IgD-negative memory B cell (primary cell): ENCODE measurements around the gene FXYD4. TPM values are rescaled to one million over a fixed set of nuclear protein-coding genes. Genes with fewer than 3 reads are reported as not detected.

Experiments used
- H3K27ac Mint-ChIP-seq, 3 donors: one replicate each; pipeline ENCODE4 v1.8.0; 2020 to 2022; ENCODE audit warnings: mild to moderate bottlenecking in 3 of 3, mixed read lengths in 3 of 3, moderate library complexity in 1 of 3
- H3K27me3 Mint-ChIP-seq: one replicate; pipeline ENCODE4 v1.8.0; 2021; ENCODE audit warnings: mixed read lengths
- H3K36me3 Mint-ChIP-seq: one replicate; pipeline ENCODE4 v1.8.0; 2020; ENCODE audit warnings: mild to moderate bottlenecking, mixed read lengths
- H3K4me1 Mint-ChIP-seq, 3 donors: one replicate each; pipeline ENCODE4 v1.8.0; 2020 to 2022; ENCODE audit warnings: mixed read lengths in 3 of 3, mild to moderate bottlenecking in 1 of 3
- H3K4me3 Mint-ChIP-seq, 4 donors: one replicate each; pipeline ENCODE4 v1.8.0; 2020 to 2022; ENCODE audit warnings: mild to moderate bottlenecking in 4 of 4, mixed read lengths in 4 of 4, moderate library complexity in 3 of 4
- H3K9me3 Mint-ChIP-seq, 3 donors: one replicate each; pipeline ENCODE4 v1.8.0; 2020 to 2021; ENCODE audit warnings: mixed read lengths in 3 of 3, mild to moderate bottlenecking in 1 of 3
- polyA plus RNA-seq: library from polyadenylated mRNA; unstranded; fragments of 300-500 nt; fragmentation: Illumina TruSeq; gene quantifications from one replicate; pipeline ENCODE4 v1.2.3, GENCODE V29; 2021

The FXYD4 gene
- polyA plus RNA-seq, 1 donor from 2014 or later: not detected

GRCh38 chr10:43338117-43338516 is 33.3 kb upstream of the FXYD4 start:
- Mint-ChIP-seq H3K4me3 (no peak overlapping the region), H3K4me1 (peaks cover 0 to 3% (median 0%) of the 10 kb centered on the region in 3 donors), H3K9me3 (no peaks in the 10 kb centered on the region), H3K27me3 (peaks cover 19% of the 10 kb centered on the region), H3K36me3 (peaks cover 2% of the 10 kb centered on the region), H3K27ac (no peak overlapping the region)

DNA sequence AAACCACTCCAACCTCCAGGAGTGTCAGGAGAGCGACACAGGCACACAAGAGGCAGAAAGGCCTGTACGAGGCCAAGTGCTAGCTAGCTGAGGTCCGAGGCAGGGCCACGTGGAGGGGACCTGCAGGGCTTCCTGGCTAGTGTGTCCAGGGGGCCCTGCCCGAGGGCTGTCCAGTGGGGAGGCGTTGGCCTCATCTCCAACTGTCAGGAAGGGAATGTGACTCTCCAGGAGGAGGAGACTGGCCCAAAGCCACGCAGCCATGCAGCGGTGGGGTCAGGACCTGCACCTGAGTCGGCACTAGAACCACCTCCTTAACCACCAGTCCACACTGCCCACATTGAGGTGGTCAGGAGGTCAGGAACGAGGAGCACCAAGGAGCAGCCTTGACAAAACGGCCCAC is 32.3 kb upstream of the FXYD4 start:
- H3K4me3 Mint-ChIP-seq: no peak overlapping the region
- H3K9me3 Mint-ChIP-seq: no peaks in the 10 kb centered on the region
- peaks cover 2% of the 10 kb centered on the region for H3K36me3 Mint-ChIP-seq
- H3K27ac Mint-ChIP-seq: no peak overlapping the region
- H3K27me3 Mint-ChIP-seq: peaks cover 19% of the 10 kb centered on the region
- peaks cover 0 to 3% (median 0%) of the 10 kb centered on the region in 3 donors for H3K4me1 Mint-ChIP-seq

GRCh38 chr10:43340101-43340500 is 31.3 kb upstream of the FXYD4 start:
- no peaks in the 10 kb centered on the region for H3K9me3 Mint-ChIP-seq
- H3K4me1 Mint-ChIP-seq: peaks cover 0 to 3% (median 0%) of the 10 kb centered on the region in 3 donors
- H3K4me3 Mint-ChIP-seq: no peak overlapping the region
- no peak overlapping the region for H3K27ac Mint-ChIP-seq
- peaks cover 19% of the 10 kb centered on the region for H3K27me3 Mint-ChIP-seq
- peaks cover 2% of the 10 kb centered on the region for H3K36me3 Mint-ChIP-seq

DNA sequence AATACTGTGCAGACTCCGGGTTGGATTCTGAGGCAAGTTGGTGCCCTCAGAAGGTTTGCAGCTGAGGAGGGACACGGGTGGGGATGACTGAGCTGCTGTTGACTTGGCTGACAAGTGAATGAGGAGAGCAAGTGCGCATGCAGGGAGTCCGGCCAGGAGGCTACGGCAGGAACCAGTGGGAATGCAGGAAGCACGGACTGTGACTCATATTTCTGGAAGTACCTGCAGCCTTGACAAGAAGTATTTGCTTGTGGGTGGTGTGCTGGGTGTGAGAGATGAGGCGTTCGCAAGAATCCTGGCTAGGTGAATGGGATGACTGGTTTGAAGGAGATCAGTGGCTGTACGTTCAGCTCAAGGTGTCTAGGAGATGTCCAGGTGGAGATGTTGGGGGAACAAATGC is 30.8 kb upstream of the FXYD4 start:
- H3K36me3 Mint-ChIP-seq: peaks cover 2% of the 10 kb centered on the region
- peaks cover 19% of the 10 kb centered on the region for H3K27me3 Mint-ChIP-seq
- no peak overlapping the region for H3K4me3 Mint-ChIP-seq
- peaks cover 0 to 3% (median 0%) of the 10 kb centered on the region in 3 donors for H3K4me1 Mint-ChIP-seq
- no peak overlapping the region for H3K27ac Mint-ChIP-seq
- H3K9me3 Mint-ChIP-seq: no peaks in the 10 kb centered on the region

DNA sequence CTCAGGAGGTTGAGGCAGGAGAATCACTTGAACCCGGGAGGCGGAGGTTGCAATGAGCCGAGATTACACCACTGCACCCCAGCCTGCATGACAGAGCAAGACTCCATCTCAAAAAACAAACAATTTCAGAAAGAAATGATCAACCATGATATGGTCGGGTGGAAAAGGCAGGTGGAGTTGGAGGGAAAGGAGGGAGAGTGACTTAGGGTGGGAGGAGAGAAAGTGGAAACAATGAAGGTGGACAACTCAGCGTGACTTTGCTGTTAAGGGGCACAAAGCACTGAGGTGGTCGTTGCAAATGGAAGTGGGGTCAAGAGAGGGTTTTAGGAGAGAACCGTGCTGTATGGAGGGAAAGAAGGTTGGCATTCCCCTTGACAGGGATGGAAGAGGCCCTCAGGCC is 30.0 kb upstream of the FXYD4 start:
- Mint-ChIP-seq H3K27me3 (peaks cover 19% of the 10 kb centered on the region), H3K4me1 (peaks cover 0 to 3% (median 0%) of the 10 kb centered on the region in 3 donors), H3K9me3 (no peaks in the 10 kb centered on the region), H3K4me3 (peak overlapping the region in 1 of 4 donors; percentile 41), H3K27ac (no peak overlapping the region), H3K36me3 (peaks cover 2% of the 10 kb centered on the region)

DNA sequence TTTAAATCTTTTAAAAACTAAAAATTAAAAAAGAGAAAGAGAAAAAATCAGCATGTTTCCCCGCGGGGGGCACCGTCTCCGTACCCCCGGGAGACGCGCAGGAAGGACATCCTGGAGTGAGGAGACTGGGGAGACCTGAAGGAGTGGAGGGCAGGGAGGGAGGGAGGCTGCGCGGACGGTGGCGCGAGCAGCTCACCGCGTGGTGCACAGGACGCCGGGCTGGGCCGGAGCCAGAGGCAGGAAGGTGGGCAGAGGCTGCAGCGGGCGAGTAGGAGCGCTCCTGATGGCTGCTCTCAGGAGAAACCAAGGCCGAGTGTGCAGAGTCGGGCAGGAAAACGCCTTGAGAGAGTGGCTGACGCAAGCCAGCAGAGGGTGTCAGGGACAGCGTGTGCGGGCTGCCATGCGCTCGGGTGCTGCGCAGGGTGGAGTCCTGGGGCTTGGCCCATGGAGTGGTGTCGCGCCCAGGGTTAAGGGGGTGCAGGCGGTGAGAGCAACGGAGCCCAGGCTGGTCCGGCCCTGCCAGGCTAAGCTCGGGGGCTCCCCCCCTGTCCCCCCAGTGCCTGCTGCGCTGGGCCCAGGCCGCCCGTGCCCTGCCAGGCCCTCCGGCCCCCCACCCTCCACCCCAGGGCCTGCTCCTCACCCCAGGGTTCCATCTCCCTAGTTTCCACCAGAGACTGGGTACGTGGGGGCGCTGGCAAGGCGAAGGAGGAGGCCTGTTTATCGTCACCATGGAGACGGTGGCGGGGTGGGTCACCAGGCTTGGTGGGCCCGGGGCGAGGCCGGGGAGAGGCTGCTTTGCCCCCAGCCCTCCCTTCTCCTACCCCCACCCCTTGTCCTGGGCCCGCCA is 28.9 kb upstream of the FXYD4 start:
- Mint-ChIP-seq H3K9me3 (no peaks in the 10 kb centered on the region), H3K36me3 (peaks cover 2% of the 10 kb centered on the region), H3K4me1 (peaks cover 0 to 3% (median 0%) of the 10 kb centered on the region in 3 donors), H3K27ac (no peak overlapping the region), H3K27me3 (peaks cover 18% of the 10 kb centered on the region), H3K4me3 (no peak overlapping the region)

- Mint-ChIP-seq H3K4me1 (peaks cover 0 to 3% (median 2%) of the 10 kb centered on the region in 3 donors), H3K27ac (no peak overlapping the region), H3K36me3 (peaks cover 2% of the 10 kb centered on the region), H3K27me3 (peaks cover 16% of the 10 kb centered on the region), H3K4me3 (peak overlapping the region in 1 of 4 donors; percentile 22), H3K9me3 (no peaks in the 10 kb centered on the region)
Observed at GRCh38 chr10:43343126-43343525, 28.3 kb upstream of the FXYD4 start.

DNA sequence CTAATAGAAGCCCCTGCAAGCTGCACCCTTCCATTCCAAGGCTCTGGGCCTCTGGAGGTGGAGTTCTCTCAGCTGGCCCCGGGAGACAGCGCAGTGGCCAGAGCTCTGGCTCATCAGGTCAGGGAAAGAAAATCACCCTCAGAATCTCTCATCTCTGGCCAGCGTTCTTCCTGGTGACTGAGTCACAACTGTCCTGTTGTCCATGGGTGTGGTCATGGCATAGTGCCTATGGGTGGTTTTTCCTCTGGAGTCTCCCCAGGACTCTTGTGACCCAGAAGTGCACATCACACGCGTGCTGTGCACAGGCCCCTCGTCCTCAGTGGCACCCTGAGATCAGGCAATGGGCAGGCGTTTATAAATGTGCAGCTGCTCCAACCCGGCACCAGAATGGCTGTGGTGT is 27.4 kb upstream of the FXYD4 start:
- Mint-ChIP-seq H3K27ac (no peak overlapping the region), H3K36me3 (peaks cover 1% of the 10 kb centered on the region), H3K9me3 (peaks cover 0 to 2% (median 0%) of the 10 kb centered on the region in 3 donors), H3K4me1 (peaks cover 6 to 8% (median 7%) of the 10 kb centered on the region in 3 donors), H3K27me3 (peaks cover 15% of the 10 kb centered on the region), H3K4me3 (no peak overlapping the region)

DNA sequence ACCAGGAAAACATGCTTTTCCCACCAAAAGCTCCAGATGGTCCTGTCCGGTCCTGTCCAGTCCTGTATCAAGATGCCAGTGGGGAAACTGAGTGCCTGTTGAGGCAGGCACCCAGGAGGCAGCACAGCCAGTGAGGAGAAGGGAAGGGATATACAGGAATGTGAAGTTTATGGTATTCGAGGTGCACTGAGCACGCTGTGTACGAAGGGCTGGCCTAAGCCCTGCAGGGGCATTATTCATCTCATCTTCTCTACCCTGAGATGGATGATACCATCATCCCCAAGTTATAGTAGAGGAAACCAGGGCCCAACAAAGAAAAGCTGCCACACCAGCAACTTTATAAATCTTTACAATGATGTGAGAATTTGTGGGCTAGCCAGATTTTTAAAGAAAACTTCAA is 23.4 kb upstream of the FXYD4 start:
- H3K4me1 Mint-ChIP-seq: peaks cover 5 to 9% (median 6%) of the 10 kb centered on the region in 3 donors
- H3K9me3 Mint-ChIP-seq: peaks cover 0 to 2% (median 0%) of the 10 kb centered on the region in 3 donors
- H3K27ac Mint-ChIP-seq: peak overlapping the region in 1 of 3 donors; percentile 47
- H3K4me3 Mint-ChIP-seq: no peak overlapping the region
- H3K36me3 Mint-ChIP-seq: peaks cover 3% of the 10 kb centered on the region
- H3K27me3 Mint-ChIP-seq: peaks cover 13% of the 10 kb centered on the region

DNA sequence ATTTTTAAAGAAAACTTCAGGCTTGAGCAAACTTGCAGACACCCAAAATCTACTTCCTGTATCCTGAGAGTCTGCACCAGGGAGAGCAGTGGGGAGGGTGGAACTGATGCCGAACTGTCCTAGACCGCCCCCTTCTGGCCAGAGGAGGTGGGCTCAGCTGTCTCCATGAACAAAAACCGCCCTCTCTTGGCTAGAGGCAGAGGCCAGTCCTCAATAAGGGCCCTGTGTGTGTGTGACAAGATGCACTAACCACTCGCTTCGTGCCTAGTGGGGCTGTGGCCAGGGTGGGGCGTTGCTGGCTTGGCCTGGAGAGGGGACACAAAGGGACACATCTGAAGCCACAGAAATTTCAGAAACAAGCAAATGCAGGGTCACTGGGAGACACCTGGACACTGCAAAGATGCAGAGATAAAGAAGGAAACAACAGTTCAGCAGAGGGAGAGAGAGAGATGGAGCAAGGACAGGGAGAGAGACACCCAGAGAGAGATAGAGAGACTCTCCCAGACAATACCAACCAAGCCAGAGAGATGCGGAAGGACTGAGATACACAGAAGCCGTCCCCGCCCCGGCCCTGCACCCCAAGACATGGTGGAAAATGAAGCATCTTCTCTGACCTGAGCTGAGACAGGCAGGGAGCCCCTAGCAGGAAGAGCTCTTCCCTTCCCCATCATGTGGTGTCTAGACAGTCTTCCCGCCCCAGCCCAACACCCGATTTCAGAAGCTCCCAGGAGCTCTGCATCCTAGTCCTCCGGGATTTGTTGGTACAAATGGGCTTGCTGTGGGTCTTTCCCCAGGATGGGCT is 22.7 kb upstream of the FXYD4 start:
- Mint-ChIP-seq H3K27me3 (peaks cover 15% of the 10 kb centered on the region), H3K4me3 (no peak overlapping the region), H3K36me3 (peaks cover 3% of the 10 kb centered on the region), H3K9me3 (peaks cover 0 to 2% (median 0%) of the 10 kb centered on the region in 3 donors), H3K4me1 (peaks cover 5 to 9% (median 6%) of the 10 kb centered on the region in 3 donors), H3K27ac (peak overlapping the region in 1 of 3 donors; percentile 47)

DNA sequence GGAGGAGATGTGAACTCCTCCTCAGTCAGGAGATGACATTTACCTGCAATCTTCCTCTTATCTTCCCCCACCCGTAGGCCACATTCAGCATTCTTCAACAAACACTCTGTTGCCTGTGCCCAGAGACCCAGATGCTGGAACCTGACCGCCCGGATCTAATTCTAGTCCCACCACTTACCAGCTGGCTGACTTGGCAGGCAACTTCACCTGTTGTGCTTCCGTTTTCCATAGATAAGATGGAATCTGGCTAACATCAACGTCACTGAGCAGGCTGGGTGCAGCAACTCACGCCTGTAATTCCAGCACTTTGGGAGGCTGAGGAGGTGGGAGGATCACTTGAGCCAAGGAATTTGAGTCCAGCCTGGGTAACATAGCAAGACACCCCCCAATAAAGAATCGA is 21.3 kb upstream of the FXYD4 start:
- Mint-ChIP-seq H3K4me3 (no peak overlapping the region), H3K4me1 (peaks cover 5 to 9% (median 6%) of the 10 kb centered on the region in 3 donors), H3K36me3 (peaks cover 3% of the 10 kb centered on the region), H3K27me3 (peaks cover 16% of the 10 kb centered on the region), H3K27ac (peak overlapping the region in 1 of 3 donors; percentile 71), H3K9me3 (peaks cover 0 to 2% (median 0%) of the 10 kb centered on the region in 3 donors)

DNA sequence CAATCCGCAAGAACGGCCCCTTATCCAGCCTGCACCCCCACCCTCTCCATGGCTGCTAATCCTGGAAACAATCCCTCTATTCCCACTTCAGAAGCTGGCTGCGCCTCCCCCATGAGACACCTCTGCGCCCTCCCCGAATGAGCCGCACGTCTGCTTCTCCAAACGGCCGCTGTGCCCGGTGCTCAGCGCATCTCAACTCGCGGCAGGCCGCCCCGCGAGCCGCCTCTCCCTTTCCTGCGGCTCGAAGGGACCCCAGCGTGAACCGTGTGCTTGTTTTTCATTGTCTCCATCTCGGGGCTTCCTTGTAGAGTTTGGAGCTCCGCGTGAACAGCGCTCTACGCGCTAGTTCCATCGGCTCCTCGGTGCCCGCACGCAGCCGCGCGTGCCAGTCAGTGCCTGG is 20.8 kb upstream of the FXYD4 start:
- Mint-ChIP-seq H3K4me3 (no peak overlapping the region), H3K9me3 (peaks cover 0 to 2% (median 0%) of the 10 kb centered on the region in 3 donors), H3K4me1 (peaks cover 5 to 9% (median 6%) of the 10 kb centered on the region in 3 donors), H3K36me3 (peaks cover 3% of the 10 kb centered on the region), H3K27ac (peak overlapping the region in 1 of 3 donors; percentile 71), H3K27me3 (peaks cover 16% of the 10 kb centered on the region)

DNA sequence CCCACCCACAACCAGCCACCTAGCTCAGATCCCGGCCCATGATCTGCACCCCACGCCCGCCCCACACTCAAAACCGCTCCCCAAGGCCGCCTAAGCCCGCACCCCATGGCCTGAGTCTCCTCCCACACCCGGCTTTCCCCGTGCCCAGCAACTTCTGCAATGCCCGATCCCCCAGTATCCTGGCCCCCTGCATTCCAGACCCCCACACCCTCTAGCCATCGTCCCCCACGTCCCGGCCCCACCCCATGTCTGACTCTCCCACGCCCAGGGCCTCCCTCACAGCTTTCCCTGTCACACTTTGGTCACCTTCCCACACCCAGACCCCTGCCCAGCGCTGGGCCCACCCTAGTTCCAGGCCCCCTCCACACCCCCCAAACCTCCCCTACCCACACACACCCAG is 20.1 kb upstream of the FXYD4 start:
- H3K4me1 Mint-ChIP-seq: peaks cover 5 to 13% (median 6%) of the 10 kb centered on the region in 3 donors
- H3K27ac Mint-ChIP-seq: no peak overlapping the region
- H3K27me3 Mint-ChIP-seq: peaks cover 16% of the 10 kb centered on the region
- H3K4me3 Mint-ChIP-seq: no peak overlapping the region
- peaks cover 0 to 2% (median 0%) of the 10 kb centered on the region in 3 donors for H3K9me3 Mint-ChIP-seq
- H3K36me3 Mint-ChIP-seq: peaks cover 3% of the 10 kb centered on the region

DNA sequence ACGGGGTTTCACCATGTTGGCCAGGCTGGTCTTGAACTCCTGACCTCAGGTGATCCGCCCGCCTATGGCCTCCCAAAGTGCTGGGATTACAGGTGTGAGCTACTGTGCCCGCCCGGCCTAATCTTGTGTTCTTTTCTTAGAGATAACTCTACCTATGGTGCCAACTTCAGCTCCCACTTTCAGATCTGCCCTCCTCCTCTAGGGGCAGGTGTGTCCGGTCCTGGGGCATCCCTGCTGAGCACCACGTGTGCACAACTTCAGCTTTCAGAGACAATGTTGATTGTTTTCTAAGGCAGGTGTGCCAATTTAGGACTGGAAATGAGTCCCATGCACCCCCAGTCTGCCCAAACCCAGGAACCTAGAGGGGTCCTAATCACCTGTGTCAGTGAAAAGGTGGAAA is 18.5 kb upstream of the FXYD4 start:
- peaks cover 0 to 2% (median 0%) of the 10 kb centered on the region in 3 donors for H3K9me3 Mint-ChIP-seq
- no peak overlapping the region for H3K4me3 Mint-ChIP-seq
- peaks cover 5 to 13% (median 6%) of the 10 kb centered on the region in 3 donors for H3K4me1 Mint-ChIP-seq
- H3K36me3 Mint-ChIP-seq: peaks cover 3% of the 10 kb centered on the region
- peaks cover 16% of the 10 kb centered on the region for H3K27me3 Mint-ChIP-seq
- no peak overlapping the region for H3K27ac Mint-ChIP-seq
